A204.1 (cell line): ENCODE measurements around the gene AQP12B.

Experiments used
- FAIRE-seq: peaks from 2 replicates; lab custom pipeline; 2012; peaks lifted over from hg19 to GRCh38; lab: Jason Lieb, UNC

AQP12B gene

GRCh38 chr2:240631548-240632305 is 51.0 kb downstream of the AQP12B start:
- no peak for FAIRE-seq

GRCh38 chr2:240630771-240631547 is 51.7 kb downstream of the AQP12B start:
- no peak for FAIRE-seq

- FAIRE-seq: no peak
Measured at GRCh38 chr2:240629968-240630770, 52.5 kb downstream of the AQP12B start.

- no peak for FAIRE-seq
Measured at GRCh38 chr2:240629619-240629967, 53.1 kb downstream of the AQP12B start.

- FAIRE-seq: no peak
Measured at GRCh38 chr2:240628808-240629618, 53.7 kb downstream of the AQP12B start.

GRCh38 chr2:240628507-240628807 is 54.2 kb downstream of the AQP12B start:
- no peak for FAIRE-seq

- no peak for FAIRE-seq
Measured at GRCh38 chr2:240627736-240628506, 54.8 kb downstream of the AQP12B start.

GRCh38 chr2:240626531-240627300 is 56.0 kb downstream of the AQP12B start:
- FAIRE-seq: no peak
